HG02759 (cell line): ENCODE results near the gene KISS1R.

Source experiments
- ATAC-seq: cut with Tn5 transposase; IDR thresholded peaks from one replicate; pipeline ENCODE4 v1.9.1; 2021; ENCODE audit warnings: mild to moderate bottlenecking, moderate library complexity; ENCODE audit not compliant: unreplicated experiment

Gene KISS1R

DNA sequence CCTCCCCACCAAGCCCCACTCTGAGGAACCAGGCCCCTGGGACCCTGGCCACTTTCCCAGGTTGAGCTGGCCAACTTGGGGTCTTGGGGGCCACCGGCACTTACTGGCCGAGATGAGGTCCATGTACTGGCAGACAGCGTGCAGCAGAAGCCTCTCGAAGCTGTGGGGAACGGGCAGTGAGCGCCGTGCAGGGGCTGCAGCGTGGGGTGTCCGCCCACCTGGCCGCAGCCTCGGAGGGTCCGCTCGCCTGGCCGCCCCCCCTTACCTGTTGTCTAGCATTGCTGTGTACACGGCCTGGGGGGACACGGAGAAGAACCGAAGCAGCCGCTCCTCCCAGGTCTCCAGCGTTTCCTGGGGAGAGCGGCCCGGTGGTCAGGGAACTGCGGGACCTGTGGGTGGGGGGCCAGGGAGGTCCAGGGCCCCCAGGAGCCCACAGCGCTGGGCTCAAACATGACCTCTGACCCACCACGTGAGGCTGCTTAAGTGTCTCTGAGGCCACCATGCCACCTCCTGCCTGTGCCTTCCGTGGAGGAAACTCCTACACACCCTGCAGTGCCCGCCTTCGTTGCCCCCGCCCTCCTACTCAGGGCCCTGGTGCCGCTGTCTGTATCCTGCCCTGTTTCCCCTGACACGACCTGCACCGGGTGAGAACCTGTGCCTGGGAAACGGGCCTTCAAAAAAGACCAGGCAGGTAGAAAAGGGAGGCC, 17.6 kb upstream of the KISS1R start:
- no peak for ATAC-seq

DNA sequence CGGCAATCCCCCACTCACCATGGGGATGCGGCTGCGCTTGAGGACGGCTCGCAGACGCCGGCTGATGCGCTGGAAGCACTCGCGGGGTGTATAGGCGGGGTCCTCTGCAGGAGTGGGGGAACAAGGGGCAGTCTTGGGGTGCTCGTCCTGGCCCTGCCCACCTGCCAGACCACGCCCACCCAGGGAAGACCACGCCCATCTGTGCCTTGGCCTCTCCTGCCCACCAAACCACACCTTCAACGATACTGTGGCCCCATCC, 17.2 kb upstream of the KISS1R start:
- ATAC-seq: no peak

DNA sequence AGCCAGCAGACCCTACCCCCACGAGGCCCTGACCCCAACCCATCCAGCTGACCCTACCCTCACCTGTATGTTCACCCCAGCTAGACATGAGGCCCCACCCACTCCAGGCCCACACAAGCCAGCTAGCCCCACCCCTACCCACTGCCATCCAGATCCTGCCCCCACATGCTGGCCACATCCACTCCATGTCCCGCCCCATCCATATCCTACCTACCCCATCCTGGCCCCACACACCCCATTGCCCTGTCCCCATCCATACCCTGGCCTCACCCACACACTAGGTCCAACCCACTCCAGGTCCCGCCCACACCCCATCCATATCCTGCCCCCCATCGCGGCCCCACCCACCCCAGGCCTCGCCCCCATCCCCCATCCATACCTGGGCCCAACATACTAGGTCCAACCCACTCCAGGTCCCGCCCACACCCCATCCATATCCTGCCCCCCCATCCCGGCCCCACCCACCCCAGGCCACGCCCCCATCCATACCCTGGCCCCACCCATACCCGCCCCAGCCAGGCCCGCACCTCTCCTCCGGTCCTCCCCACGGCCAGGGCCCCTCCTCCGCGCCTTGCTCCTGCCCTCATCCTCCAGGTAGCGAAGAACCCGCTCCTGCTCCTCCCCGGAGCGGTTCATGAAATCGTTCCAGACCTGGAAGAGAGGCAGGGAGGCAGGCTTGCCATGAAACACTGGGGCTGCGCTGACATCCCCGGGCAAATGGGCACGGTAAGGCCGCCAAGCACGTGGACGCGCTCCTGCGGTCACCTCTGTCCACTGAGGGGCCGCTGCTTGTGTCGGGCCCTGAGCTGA, 16.6 kb upstream of the KISS1R start:
- ATAC-seq: no peak

DNA sequence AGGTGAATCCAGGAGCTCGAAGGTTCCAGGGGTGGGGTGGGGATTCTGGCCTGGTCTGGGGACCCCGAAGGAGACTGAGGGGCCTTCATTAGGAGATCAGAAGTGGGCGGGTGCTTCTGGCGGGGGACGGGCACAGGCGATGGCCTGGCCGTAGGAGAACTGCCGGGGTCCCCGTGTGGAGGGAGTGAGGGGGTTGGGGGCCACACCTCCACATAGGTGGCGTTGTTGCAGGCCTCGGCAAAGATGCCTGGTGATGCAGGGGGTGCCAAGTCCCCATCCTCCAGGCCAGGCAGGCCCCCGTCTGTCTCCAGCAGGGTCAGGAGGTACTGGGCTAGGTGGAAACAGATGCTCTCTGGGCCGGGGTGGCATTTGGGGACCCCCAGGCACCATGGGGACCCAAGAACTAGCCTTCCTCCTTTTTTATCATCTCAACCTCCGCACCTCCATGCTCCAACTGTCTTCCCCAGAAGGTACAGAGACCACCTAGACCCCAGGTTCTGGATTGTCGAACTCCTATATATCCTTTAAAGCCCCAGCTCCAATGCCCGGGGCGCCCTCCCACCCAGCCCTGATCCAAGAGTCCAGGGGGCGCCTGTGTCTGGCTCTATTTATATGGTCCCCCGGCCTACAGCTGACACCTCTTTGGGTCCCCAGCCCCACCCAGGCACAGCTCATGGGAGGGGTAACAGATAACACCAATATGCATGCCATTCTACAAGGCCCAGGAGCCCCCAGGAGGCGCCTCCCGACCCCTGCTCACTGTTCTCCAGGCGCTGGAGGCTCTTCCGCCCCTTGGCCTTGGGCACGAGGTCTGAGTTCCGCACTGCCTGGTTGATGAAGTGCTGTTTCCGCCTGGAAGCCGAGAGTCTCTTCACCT, 15.7 kb upstream of the KISS1R start:
- no peak for ATAC-seq

DNA sequence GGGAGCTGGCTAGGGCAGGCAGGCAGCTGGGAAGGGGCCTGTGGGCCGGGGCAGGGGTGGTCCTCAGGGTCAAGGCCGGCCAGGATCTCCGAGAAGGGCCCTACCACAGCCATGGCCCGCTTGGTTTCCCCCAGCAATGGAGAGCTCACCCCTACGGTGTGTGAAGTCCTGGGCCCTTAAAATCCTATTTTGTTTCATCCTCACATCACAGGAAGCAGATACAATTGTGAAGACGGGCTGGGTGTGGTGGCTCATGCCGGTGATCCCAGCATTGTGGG, 15.1 kb upstream of the KISS1R start:
- ATAC-seq: no peak

DNA sequence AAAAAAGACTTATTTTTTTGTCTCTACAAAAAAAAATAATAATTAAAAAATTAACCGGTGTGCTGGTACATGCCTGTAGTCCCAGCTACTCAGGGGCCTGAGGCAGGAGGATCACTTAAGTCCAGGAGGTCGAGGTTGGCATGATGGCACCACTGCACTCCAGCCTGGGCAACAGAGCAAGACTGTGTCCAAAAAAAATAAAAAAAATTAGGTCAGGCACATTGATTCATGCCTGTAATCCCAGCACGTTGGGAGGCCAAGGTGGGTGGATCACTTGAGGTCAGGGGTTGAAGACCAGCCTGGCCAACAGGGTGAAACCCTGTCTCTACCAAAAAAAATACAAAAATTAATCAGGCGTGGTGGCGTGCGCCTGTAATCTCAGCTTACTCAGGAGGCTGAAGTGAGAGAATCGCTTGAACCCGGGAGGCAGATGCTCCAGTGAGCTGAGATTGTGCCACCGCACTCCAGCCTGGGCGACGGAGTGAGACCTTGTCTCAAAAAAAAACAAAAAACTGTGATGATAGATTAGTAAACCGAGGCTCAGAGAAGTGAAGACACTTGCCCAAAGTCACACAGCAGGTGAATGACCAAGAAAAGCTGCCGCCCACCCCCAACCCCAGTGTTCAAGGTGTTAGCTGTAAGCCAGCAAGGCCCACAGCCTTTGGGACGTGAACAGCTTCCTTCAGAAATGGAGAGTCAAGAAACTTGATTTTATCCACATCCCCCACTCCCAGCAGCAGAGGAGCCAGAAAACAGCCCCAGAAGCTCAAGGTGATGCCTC, 14.5 kb upstream of the KISS1R start:
- no peak for ATAC-seq

DNA sequence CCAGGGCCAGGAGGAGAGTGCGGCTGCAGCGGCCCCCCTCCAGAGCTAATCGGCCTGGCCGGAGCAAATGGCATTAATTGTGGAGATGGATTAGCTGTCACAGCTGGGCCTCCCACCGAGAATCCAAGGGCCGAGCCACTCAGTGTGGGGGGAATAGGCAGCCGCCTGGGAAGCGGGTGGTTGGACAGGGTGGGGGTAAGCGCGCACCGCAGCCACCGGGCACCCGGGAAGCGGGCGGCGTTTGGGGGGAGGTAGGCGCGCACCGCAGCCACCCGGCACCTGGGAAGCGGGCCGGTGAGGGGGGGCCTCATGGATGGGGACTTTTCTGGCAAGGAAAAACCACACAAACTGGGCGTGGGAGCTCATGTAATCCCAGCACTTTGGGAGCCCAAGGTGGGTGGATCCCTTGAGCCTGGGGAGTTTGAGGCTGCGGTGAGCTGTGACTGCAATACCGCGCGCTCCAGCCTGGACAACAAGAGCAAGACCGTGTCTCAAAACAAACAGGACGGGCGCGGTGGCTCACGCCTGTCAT, 13.8 kb upstream of the KISS1R start:
- ATAC-seq: no peak

DNA sequence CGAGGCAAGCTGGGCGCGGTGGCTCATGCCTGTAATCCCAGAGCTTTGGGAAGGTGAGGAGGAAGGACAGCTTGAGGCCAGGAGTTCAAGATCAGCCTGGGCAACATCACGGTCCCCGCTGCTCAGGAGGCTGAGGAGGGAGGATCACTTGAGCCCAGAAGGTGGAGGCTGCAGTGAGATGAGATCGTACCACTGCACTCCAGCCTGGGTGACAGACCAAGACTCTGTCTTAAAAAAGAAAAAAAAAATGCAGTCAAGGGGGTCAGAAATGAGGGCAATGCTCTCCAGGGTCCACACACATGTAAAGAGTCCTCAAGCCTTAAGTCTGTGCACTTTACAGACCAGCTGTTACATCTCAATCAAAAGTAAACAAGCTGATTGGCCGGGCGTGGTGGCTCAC, 12.6 kb upstream of the KISS1R start:
- no peak for ATAC-seq

DNA sequence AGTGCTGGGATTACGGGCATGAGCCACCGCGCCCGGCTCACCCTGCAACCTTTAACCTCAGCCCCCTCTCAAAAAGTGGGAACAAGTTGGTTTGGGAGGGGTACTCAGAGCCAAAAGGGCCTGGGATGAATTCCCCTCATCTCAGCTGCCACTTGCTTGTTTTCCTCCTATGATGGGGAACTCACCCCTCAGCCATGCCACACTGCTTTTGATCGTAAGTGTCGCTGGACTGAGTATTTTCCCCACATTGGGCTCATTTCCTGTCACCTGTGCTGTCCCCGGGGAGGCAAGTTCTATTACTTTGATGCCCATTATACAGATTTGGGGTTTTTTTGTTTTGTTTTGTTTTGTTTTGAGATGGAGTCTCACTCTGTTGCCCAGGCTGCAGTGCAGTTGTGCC, 10.7 kb upstream of the KISS1R start:
- no peak for ATAC-seq

DNA sequence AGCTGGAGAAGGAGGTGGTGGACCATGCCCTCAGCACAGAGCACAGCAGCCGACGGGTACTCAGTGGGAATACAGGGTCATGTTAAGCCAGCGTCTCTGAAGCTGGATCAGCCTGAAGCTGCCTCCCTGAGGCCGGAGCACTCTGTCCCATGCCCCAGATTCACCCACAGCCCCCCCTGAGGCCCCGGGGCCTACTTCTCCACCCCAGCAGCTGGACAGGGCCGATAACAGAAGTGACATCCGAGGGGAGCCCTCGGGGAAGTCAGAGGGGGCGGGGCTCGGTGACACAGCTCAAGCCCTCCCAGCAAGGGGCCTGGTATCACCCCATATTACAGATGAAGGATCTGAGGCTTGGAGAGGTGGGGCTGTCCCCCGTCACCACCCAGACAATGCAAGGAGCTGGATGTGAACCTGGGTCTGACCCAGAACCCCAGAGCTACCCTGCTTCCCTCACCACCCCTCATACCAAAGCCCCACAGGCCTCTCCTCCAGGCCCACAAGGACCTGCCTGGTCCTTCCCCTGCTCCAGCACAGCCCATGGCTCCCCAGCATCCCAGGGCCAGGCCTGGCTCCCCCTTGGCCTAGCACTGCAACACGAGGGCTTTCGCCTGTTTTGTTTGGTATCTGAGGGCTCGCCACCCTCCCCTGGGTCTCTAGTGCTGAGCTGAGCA, 9.8 kb upstream of the KISS1R start:
- no peak for ATAC-seq

DNA sequence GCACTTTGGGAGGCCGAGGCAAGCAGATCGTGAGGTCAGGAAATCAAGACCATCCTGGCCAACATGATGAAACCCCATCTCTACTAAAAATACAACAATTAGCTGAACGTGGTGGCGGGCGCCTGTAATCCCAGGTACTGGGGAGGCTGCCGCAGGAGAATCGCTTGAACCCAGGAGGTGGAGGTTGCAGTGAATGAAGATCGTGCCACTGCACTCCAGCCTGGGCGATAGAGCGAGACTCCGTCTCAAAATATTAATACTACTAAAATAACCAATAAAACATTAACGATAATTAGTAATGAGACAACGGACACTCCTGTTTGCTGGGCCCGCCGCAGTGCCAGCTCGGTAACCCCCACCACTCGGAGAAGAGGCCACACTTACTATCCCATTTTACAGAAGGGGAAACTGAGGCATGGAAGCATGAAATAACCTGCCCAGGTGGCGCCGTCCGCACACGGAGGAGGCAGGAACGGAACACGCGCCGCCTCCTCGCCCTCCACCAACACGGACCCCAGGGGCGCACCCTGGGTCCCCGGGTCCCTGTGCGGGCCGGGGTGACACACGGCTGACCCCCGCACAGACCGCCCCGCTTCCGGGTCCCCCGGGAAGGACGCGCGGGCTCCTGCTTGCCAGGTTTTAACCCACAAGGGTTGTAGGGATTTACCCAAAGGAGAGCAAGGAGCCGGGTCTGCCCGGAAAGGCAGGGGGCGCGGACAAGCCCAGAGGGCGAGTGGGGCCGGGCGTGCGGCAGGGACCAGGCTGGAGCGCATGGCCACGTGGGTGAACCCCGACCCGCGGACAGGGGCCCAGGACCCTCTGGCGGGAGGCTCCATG, 5.7 kb upstream of the KISS1R start:
- no peak for ATAC-seq

DNA sequence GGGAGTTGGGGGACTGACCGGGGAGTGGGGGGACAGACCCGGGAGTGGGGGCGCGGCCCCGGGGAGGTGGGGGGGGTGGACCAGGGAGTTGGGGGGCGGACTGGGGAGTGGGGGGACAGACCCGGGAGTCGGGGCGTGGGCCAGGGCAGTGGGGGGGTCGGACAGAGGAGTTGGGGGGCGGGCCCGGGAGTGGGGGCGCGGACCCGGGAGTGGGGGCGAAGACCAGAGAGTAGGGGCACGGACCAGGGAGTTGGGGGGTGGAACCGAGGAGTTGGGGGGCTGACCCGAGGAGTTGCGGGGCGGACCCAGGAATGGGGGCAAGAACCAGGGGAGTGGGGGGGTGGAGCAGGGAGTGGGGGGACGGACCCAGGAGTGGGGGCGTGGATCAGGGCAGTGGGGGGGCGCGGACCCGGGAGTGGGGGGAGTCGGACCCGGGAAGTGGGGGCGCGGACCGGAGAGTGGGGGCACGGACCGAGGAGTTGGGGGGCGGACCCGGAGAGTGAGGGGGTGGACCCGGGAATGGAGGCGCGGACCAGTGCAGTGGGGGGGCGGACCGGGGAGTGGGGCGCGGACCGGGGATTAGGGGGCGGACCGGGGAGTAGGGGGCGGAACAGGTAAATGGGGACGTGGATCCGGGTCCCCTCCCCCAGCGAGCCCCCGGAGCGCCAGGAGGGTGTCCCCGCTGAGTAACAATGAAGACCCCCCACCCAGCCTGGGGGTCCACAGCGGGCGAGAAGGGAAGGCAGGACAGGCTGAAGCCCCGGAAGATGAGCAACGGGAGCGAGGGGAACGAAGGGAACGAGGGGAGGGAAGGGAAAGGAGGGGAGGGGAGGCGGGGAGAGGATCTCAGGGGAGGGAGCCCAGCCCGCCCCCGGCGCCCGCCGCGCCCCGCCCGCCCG, 4.7 kb upstream of the KISS1R start:
- peak; percentile 10 for ATAC-seq

DNA sequence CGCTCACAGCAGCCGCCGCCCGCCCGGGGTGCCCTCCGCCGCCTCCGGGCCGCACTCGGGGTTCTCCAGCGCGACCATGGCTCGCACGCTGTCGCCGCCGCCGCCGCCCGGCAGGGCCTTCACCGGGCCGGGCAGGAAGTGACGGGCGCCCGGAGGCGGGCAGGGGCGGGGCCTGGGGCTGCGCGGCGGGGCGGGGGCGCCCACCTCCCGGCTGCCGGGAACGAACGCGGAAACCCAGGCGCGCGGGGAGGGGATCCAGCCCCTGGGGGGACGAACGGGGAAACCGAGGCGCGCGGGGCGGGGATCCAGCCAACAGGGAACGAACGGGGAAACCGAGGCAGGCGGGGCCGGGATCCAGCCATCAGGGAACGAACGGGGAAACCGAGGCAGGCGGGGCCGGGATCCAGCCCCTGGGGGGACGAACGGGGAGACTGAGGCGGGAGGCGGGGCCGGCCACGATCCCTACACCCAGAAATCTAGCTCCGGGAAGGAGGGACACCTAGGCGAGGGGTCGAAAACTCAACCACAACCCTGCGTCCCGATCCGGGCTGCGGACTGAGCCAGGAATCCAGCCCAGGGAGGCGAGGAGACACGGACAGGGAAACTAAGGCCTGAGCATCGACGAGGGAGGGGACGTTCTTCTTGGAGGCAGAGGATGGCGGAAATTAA, 3.9 kb upstream of the KISS1R start, which contains the start of gene R3HDM4:
TSS of gene R3HDM4 (minus strand) at position 140 of the 669 bp plus-strand sequence. CDS start at position 78, 62 bp downstream.
- ATAC-seq: peak; percentile 68

DNA sequence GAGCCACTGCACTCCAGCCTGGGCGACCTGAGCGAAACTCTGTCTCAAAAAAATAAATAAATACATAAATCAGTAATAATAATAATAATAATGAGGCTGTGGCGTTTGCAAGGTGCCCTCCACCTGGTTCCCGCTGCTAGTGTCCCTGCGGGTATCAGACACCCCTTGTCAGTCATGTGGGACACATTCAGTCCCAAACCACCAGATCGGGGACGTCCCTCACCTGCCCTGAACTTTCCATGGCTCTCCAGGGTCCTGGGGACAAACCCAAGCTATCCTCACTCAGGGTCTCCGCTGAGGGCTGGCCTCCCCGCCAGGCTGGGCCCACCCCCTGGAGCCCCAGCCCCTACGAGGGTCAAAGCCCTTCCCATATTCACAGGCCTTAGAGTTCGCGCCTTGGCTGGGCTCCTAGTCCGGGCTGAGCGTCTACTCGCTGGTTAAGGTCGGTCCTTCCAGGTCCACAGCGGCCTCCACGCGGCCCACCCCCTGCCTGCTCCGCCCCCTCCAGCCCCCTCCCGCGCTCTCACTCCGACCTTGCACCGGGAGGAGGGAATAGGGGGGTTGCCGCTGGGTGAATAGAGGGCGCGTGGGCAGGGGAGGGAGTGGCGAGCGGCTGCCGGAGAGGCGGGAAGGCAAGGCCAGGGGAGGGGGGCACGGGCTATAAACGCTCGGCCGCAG, 349 bp upstream of the KISS1R start:
- no peak for ATAC-seq

DNA sequence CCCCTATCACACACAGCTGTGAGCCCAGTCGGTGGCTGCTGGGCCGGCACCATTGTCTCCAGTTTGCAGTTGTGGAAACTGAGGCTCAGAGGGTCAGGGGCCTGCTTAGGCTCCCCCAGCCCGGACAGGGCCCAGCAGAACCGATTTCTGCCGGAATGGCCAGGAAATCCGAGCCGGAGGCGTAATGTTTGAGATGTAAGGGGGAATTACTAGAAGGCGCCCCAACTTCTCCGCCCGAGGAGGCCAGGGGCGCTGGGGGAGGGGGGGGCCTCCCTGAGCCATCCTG, 962 bp downstream of the KISS1R start:
- no peak for ATAC-seq

DNA sequence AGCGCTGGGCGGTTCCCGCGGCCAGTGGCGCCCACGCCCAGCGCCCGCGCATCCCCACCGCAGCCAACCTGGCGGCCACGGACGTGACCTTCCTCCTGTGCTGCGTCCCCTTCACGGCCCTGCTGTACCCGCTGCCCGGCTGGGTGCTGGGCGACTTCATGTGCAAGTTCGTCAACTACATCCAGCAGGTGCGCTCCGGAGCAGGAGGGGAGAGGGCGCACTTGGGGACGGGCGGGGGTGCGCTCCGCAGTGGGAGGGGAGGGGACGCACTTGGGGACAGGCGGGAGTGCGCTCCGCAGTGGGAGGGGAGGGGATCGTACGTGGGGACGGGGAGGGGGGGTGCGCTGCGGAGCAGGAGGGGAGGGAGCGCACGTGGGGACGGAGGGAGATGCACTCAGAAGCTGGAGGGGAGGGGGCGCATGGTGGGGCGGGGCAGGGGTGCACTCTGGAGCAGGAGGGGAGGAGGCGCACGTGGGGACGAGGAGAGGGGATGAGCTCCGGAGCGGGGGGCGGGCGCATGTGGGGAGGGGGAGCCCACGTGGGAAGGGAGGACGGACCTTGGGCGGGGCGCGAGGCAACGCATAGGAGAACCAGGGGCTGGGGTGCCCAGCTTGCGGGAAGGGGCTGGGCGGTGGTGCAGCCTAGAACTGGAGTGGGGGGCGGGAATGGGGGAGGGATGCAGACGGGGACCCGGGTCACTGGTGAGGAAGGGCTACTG, 1.5 kb downstream of the KISS1R start:
- ATAC-seq: no peak
